ENCODE measurements around the gene CCDC50. TPM values are rescaled to one million over a fixed set of nuclear protein-coding genes. Genes with fewer than 3 reads are reported as not detected.

Gene CCDC50
- total and polyA plus RNA-seq, 2 donors (not counting 3 experiments of a cell fraction or from before 2014, with no cell fraction given): 44.4 to 137 TPM

GRCh38 chr3:191414732-191415131, 85.5 kb downstream of the CCDC50 start:
- Histone ChIP-seq H4K20me1 (replicated peaks; ENCODE audit: control insufficient read depth, extremely low read depth, insufficient read depth, low read length) (no peaks in the 10 kb centered on the region), H3K4me2 (ENCODE audit: insufficient read depth, low read length) (no peak overlapping the region), H3K9ac (replicated peaks; ENCODE audit: extremely low read depth, insufficient read depth, low read length) (no peak overlapping the region), H3K9me3 (replicated peaks; ENCODE audit: control insufficient read depth, insufficient read depth, low read length) (no peaks in the 10 kb centered on the region), H3K36me3 (ENCODE audit: control insufficient read depth in 2 of 2, extremely low read depth in 1 of 2, insufficient read depth in 2 of 2, low read length in 2 of 2) (no peaks in the 10 kb centered on the region), H3K4me1 (ENCODE audit: control insufficient read depth, extremely low read depth, insufficient read depth, low read length) (peaks cover 11% of the 10 kb centered on the region), H3K27me3 (ENCODE audit: control insufficient read depth in 2 of 2, insufficient read depth in 2 of 2, low read length in 2 of 2) (no peaks in the 10 kb centered on the region), H3K4me3 (replicated peaks in 1 of 3; ENCODE audit: insufficient read depth in 1 of 3, low read depth in 1 of 3, low read length in 3 of 3) (no peak overlapping the region), H3K9me1 (replicated peaks; ENCODE audit: control insufficient read depth, extremely low read depth, insufficient read depth, low read length) (no peaks in the 10 kb centered on the region), H3K79me2 (ENCODE audit: control insufficient read depth, insufficient read depth, low read length) (no peaks in the 10 kb centered on the region), H3K27ac (ENCODE audit: insufficient read depth, low read depth, low read length) (no peak overlapping the region), H2AFZ (ENCODE audit: low read depth, low read length) (no peak overlapping the region)
- DNase-seq (ENCODE audit: low read depth, low spot score) (no peak), FAIRE-seq (no peak)
- dilution Hi-C loops (cut with MboI; ENCODE audit: extremely low pct_ligation_motif_present, low sequenced_read_pairs) (no loop called here), intact Hi-C loops (cut with micrococcal nuclease) (loop anchor here (5.0 kb wide), 2 partner anchors 177 to 602 kb away; no protein-coding TSS in a partner anchor)
- TF ChIP-seq MYC (IDR thresholded peaks at IDR 0.05; ENCODE audit: low read depth, low read length) (no peak), EZH2 (IDR thresholded peaks at IDR 0.05; ENCODE audit: borderline replicate concordance, low read depth, low read length, severe bottlenecking) (no peak), GATA2 (IDR thresholded peaks at IDR 0.05; ENCODE audit: insufficient read depth, insufficient read length, low read depth, low read length) (no peak), CTCF (IDR thresholded peaks at IDR 0.05; ENCODE audit: extremely low read depth in 1 of 2, insufficient read depth in 1 of 2, low read depth in 1 of 2, low read length in 2 of 2) (no peak), JUN (IDR thresholded peaks at IDR 0.05; ENCODE audit: borderline replicate concordance, insufficient read depth, insufficient read length, low read depth) (no peak), FOS (IDR thresholded peaks at IDR 0.05; ENCODE audit: borderline replicate concordance, insufficient read depth, low read length) (no peak), POLR2A (IDR thresholded peaks at IDR 0.05; ENCODE audit: low read depth, low read length) (no peak), MAX (IDR thresholded peaks at IDR 0.05; ENCODE audit: insufficient read depth, insufficient read length) (no peak), POLR2AphosphoS5 (IDR thresholded peaks at IDR 0.05; ENCODE audit: insufficient read depth, low read depth, low read length) (no peak)
- BruUV-seq (replicated peaks): no TSS peak
- ChIA-PET POLR2A (no interaction called here), CTCF (interaction anchor here (1.0 to 2.3 kb wide), 4 partner anchors 13 to 1030 kb away, joined by 3 to 7 read pairs (median 4); no protein-coding TSS in a partner anchor)

Data from endothelial cell of umbilical vein (primary cell).